Activated CD8-positive, alpha-beta T cell treated with anti-CD3 and anti-CD28 coated beads, Interleukin-2, amount 10 ng/mL, durations not matched to agents 7 days and 5 days (primary cell): ENCODE data around the gene GBP4. TPM values are rescaled to one million over a fixed set of nuclear protein-coding genes. Genes with fewer than 3 reads are reported as not detected.
"Not testable (repeated sequence)": the region's sequence is repeated elsewhere in the genome, so short reads cannot be mapped to it uniquely, and the experiment has no call there.

Experiments
- ATAC-seq: fragments of 150-1000 bp; cut with Tn5 transposase; one replicate; pipeline ENCODE4 v1.10.0; 2021; ENCODE audit warnings: moderate library complexity
- CTCF ChIA-PET: fragments of 350-600 bp; sonication (Branson Sonifier 250); formaldehyde crosslinking; loops from one replicate; lab custom pipeline; 2021; ENCODE audit warnings: antibody characterized with exemption; lab: Charles Lee
- POLR2A ChIA-PET: fragments of 350-600 bp; sonication (Branson Sonifier 250); formaldehyde crosslinking; loops from one replicate; lab custom pipeline; 2021; ENCODE audit warnings: antibody characterized with exemption; lab: Charles Lee
- DNase-seq: peaks from one replicate; pipeline ENCODE4 v3.0.0-alpha.2; 2020
- H3K27ac Mint-ChIP-seq: one replicate; pipeline ENCODE4 v1.8.0; 2021; ENCODE audit warnings: mild to moderate bottlenecking, mixed read lengths
- H3K27me3 Mint-ChIP-seq: one replicate; pipeline ENCODE4 v1.8.0; 2021; ENCODE audit warnings: low read depth, mixed read lengths
- H3K36me3 Mint-ChIP-seq: one replicate; pipeline ENCODE4 v1.8.0; 2021; ENCODE audit warnings: low read depth, mixed read lengths
- H3K4me1 Mint-ChIP-seq: one replicate; pipeline ENCODE4 v1.8.0; 2021; ENCODE audit warnings: low read depth, mixed read lengths
- H3K4me3 Mint-ChIP-seq: one replicate; pipeline ENCODE4 v1.8.0; 2021; ENCODE audit warnings: mild to moderate bottlenecking, mixed read lengths
- H3K9me3 Mint-ChIP-seq: one replicate; pipeline ENCODE4 v1.8.0; 2022; ENCODE audit warnings: mixed read lengths; ENCODE audit not compliant: insufficient read depth
- total RNA-seq, 2 experiments: library from RNA; stranded (reverse); gene quantifications; one replicate each; pipeline ENCODE4 v1.2.3, GENCODE V29; 2021

The GBP4 gene, protein sequence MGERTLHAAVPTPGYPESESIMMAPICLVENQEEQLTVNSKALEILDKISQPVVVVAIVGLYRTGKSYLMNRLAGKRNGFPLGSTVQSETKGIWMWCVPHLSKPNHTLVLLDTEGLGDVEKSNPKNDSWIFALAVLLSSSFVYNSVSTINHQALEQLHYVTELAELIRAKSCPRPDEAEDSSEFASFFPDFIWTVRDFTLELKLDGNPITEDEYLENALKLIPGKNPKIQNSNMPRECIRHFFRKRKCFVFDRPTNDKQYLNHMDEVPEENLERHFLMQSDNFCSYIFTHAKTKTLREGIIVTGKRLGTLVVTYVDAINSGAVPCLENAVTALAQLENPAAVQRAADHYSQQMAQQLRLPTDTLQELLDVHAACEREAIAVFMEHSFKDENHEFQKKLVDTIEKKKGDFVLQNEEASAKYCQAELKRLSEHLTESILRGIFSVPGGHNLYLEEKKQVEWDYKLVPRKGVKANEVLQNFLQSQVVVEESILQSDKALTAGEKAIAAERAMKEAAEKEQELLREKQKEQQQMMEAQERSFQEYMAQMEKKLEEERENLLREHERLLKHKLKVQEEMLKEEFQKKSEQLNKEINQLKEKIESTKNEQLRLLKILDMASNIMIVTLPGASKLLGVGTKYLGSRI
- 10 to 100 TPM; 51.0 to 60.7 TPM for total RNA-seq

DNA sequence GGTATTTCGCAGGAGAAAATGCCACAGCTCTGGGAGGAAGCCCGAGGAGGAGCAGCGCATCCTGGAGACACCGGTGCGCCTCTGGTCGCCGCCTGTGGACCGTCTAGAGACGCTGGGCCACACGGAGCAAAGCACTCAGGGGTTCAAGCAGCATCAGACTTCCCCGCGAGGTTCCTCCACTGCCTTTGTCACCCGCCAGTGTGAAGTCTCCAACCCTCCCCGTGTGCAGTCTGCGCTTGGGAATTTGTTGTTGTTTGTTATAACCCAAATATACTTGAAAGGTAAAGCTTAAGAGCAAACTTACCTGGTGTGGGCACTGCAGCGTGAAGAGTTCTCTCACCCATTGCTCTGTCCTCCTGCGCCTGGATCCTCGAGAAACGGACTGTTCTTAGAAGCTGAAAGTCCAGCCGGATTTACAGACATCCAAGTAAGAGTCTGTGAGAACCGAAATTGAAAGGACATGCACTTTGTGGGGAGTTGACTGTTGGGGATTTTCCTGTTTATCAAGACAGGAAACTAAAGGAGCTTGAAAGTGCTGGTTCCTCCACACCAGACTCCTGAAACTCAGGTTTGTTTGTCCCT is at the start of gene GBP4:
TSS of gene GBP4 (minus strand) at position 452 of the 582 bp plus-strand sequence. CDS start at position 344, 108 bp downstream.
- Mint-ChIP-seq H3K27me3 (no peaks in the 10 kb centered on the region), H3K9me3 (peaks cover 3% of the 10 kb centered on the region), H3K27ac (peak within 1 kb of the TSS; percentile 91), H3K4me1 (peaks cover 62% of the 10 kb centered on the region), H3K36me3 (peaks cover 57% of the 10 kb centered on the region), H3K4me3 (peak within 1 kb of the TSS; percentile 86)
- ATAC-seq (peak; percentile 81), DNase-seq (peak; percentile 66)
- ChIA-PET CTCF (interaction anchor here (0.7 to 4.5 kb wide), 22 partner anchors 15 to 199 kb away, joined by 3 to 63 read pairs (median 4); partner anchors contain the start of genes GBP1, GBP5 and GBP6), POLR2A (interaction anchor here (0.6 to 4.3 kb wide), 20 partner anchors 10 to 1823 kb away, joined by 3 to 68 read pairs (median 4); partner anchors contain the start of genes GBP1, GBP2 and GBP5)

DNA sequence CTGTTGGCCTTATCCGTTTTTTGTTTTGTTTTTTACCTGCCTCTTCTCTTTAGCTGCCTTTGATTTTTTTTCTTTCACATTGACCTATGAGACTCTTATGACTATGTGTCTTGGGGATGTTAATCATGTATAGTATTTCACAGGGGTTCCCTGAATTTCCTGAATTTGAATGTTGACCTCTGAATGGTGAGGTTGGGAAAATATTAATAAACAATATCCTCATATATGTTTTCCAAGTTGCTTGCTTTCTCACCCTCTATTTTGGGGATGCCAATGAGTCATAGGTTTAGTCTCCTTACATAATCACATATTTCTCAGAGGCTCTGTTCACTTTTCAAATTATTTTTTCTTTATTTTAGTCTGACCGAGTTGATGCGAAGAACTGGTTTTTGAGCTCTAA is 44.3 kb upstream of the GBP4 start:
- peaks cover 76% of the 10 kb centered on the region for H3K36me3 Mint-ChIP-seq
- H3K9me3 Mint-ChIP-seq: peaks cover 45% of the 10 kb centered on the region
- CTCF ChIA-PET: no interaction called here
- peaks cover 27% of the 10 kb centered on the region for H3K4me1 Mint-ChIP-seq
- ATAC-seq: no peak
- H3K27me3 Mint-ChIP-seq: no peaks in the 10 kb centered on the region
- no peak overlapping the region for H3K27ac Mint-ChIP-seq
- H3K4me3 Mint-ChIP-seq: no peak overlapping the region
- DNase-seq: no peak
- POLR2A ChIA-PET: no interaction called here

DNA sequence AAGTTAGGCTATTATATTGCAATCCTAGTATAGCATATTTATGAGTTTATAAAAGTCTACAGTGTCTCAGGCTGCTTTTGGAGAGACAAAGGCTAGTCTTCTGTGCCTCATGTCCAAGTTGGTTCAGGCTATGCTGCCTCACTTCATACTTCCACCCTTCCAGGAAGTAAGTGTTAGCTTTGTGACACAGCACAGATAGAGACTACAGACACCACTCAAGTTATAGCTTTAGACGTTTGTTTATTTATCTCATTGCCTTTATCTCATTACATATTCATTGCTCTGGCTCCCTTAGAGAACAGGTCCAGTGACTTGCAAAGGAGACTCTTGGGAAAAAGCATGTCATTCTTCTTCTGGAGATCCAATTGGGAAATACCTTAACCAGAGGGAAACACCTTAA is 22.6 kb upstream of the GBP4 start:
- peaks cover 21% of the 10 kb centered on the region for H3K9me3 Mint-ChIP-seq
- H3K4me3 Mint-ChIP-seq: no peak overlapping the region
- no peak overlapping the region for H3K27ac Mint-ChIP-seq
- no peaks in the 10 kb centered on the region for H3K4me1 Mint-ChIP-seq
- ChIA-PET CTCF (interaction anchor here (1.3 kb wide), 1 partner anchor 9 kb away, joined by 3 read pairs; no protein-coding TSS in a partner anchor), POLR2A (no interaction called here)
- no peak for DNase-seq
- no peak for ATAC-seq
- H3K36me3 Mint-ChIP-seq: peaks cover 33% of the 10 kb centered on the region
- no peaks in the 10 kb centered on the region for H3K27me3 Mint-ChIP-seq

DNA sequence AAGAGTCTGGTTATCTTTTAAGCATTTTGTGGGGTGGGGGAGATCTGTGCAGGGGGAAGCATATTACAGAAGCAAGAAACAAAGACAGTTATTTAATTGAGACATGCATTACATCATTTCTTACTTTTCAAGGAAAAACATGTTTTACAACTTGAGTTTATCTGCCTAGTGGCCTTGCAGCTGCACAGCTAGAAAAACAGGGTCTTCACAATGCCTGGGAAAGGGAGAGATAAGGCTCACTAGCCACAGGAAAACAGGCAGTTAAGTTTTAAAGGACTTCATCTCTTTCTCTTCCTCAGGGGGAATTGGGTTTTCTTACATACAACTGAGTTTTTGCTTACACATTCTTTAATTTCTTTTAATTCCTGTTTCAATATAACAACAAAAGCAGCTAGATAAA is 21.1 kb upstream of the GBP4 start:
- CTCF ChIA-PET: interaction anchor here (0.6 to 1.5 kb wide), 3 partner anchors 12 to 38 kb away, joined by 3 to 4 read pairs (median 3); no protein-coding TSS in a partner anchor

DNA sequence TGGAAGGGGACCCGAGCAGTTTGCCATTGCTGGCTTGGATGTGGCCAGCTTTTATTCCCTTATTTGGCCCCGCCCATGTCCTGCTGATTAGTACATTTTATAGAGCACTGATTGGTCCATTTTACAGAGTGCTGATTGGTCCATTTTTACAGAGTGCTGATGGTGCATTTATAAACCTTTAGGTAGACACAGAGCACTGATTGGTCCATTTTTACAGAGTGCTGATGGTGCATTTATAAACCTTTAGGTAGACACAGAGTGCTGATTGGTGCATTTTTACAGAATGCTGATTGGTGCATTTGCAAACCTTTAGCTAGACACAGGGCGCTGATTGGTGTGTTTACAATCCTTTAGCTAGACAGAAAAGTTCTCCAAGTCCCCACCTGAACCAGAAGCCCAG is 20.2 kb upstream of the GBP4 start:
- H3K4me1 Mint-ChIP-seq, POLR2A ChIA-PET, H3K4me3 Mint-ChIP-seq, ATAC-seq, H3K27ac Mint-ChIP-seq, DNase-seq, H3K27me3 Mint-ChIP-seq: not testable (repeated sequence)
- Mint-ChIP-seq H3K36me3 (peaks cover 29% of the 10 kb centered on the region), H3K9me3 (peaks cover 25% of the 10 kb centered on the region)
- CTCF ChIA-PET: interaction anchor here (1.2 to 1.5 kb wide), 2 partner anchors 11 to 39 kb away, joined by 3 to 4 read pairs; no protein-coding TSS in a partner anchor

More for the DNA sequence above, 21.1 kb upstream of the GBP4 start:
- Mint-ChIP-seq H3K36me3 (peaks cover 28% of the 10 kb centered on the region), H3K9me3 (peaks cover 18% of the 10 kb centered on the region)
- H3K27me3 Mint-ChIP-seq, H3K4me3 Mint-ChIP-seq, DNase-seq, H3K4me1 Mint-ChIP-seq, POLR2A ChIA-PET, ATAC-seq, H3K27ac Mint-ChIP-seq: not testable (repeated sequence)

DNA sequence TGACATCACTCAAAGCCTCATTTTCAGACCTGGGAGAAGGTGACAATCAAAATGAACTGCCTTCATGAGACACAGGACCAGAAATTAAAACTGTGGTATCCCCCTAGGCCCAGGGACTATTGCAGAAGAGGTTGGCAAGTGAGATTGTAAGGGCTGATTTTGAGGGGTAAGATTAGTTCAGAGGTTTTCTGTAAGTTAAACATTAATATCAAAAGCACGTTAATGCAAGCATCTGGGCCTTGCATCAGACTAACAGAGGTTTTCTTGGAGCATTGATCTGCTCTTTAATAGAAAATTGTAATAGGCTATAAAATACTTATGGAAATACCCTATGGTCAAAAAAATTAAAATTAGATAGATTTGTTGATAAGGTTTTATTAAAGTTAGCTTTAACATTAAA is 14.6 kb upstream of the GBP4 start:
- no peak overlapping the region for H3K4me3 Mint-ChIP-seq
- ChIA-PET CTCF (interaction anchor here (1.1 to 1.5 kb wide), 3 partner anchors 8 to 128 kb away, joined by 3 to 5 read pairs (median 4); no protein-coding TSS in a partner anchor), POLR2A (no interaction called here)
- no peaks in the 10 kb centered on the region for H3K27me3 Mint-ChIP-seq
- peaks cover 34% of the 10 kb centered on the region for H3K9me3 Mint-ChIP-seq
- no peak for DNase-seq
- no peaks in the 10 kb centered on the region for H3K4me1 Mint-ChIP-seq
- H3K36me3 Mint-ChIP-seq: peaks cover 25% of the 10 kb centered on the region
- H3K27ac Mint-ChIP-seq: no peak overlapping the region
- no peak for ATAC-seq

DNA sequence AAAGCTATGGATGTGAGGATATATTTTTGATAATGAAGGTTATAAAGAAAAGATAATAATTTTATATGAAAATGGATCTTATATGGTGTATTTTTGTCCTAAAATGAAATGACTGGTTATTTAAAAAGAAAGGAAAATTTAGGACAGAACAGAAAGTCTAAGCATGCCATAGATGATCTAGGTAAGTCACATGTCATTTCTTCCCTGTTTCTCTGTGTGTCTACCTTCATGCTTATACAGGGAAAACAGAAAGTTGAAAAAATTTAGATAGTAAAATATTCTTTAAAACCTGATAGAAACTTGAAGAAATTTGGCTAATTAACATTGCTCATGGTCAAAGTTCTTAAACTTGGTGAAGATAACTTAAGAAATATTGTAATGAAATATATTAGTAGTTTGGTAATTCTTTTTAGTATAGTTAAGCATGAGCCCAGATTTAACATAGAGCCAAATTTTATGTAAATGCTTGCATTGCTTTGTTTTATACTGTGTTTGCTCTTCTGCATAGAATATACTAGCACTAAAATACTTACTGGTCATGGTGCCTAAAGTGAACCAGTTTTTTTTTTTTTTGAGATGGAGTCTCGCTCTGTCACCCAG is 12.4 kb upstream of the GBP4 start:
- ATAC-seq (no peak), DNase-seq (no peak)
- Mint-ChIP-seq H3K27me3 (no peaks in the 10 kb centered on the region), H3K36me3 (peaks cover 27% of the 10 kb centered on the region), H3K9me3 (peaks cover 30% of the 10 kb centered on the region), H3K4me3 (no peak overlapping the region), H3K27ac (no peak overlapping the region), H3K4me1 (no peaks in the 10 kb centered on the region)
- ChIA-PET POLR2A (no interaction called here), CTCF (no interaction called here)

DNA sequence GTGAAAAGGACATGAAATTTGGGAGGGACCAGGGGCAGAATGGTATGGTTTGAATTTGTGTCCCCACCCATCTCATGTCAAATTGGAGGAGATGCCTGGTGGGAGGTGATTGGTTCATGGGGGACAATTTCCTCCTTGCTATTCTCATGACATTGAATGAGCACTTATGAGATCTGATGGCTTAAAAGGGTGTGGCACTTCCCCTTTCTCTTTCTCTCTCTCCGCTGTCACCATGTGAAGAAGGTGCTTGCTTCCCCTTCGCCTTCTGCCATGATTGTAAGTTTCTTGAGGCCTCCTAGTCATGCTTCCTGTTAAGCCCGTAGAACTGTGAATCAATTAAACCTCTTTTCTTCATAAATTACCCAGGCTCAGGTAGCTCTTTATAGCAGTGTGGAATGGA is 7.6 kb upstream of the GBP4 start:
- Mint-ChIP-seq H3K9me3 (peaks cover 39% of the 10 kb centered on the region), H3K4me3 (no peak overlapping the region), H3K4me1 (peaks cover 6% of the 10 kb centered on the region), H3K27me3 (no peaks in the 10 kb centered on the region), H3K36me3 (peaks cover 45% of the 10 kb centered on the region), H3K27ac (no peak overlapping the region)
- ATAC-seq: no peak
- DNase-seq: no peak
- POLR2A ChIA-PET: no interaction called here
- CTCF ChIA-PET: no interaction called here

DNA sequence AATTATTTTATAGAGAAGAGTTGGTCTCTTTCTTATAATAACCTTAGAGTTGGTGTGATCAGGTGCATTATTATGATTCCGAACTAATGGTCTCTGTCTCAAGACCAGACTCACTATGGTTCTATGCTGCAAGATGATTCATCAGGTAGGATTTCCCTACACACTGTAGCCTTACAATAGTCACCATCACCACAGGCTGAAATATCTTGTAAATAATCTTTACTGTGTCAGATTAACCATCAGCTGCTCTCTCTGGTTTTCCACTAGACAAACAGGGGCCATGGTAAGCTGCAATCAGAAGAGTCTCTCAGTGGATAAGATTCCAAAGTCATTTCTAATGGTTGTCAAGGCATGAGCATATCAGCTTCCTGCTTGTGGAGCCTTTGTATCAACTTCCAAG is 4.4 kb upstream of the GBP4 start:
- H3K9me3 Mint-ChIP-seq: peaks cover 21% of the 10 kb centered on the region
- H3K27ac Mint-ChIP-seq: no peak overlapping the region
- no peak for DNase-seq
- no peaks in the 10 kb centered on the region for H3K27me3 Mint-ChIP-seq
- ATAC-seq: no peak
- peaks cover 43% of the 10 kb centered on the region for H3K36me3 Mint-ChIP-seq
- CTCF ChIA-PET: interaction anchor here (0.7 kb wide), 1 partner anchor 17 kb away, joined by 3 read pairs; no protein-coding TSS in a partner anchor
- H3K4me3 Mint-ChIP-seq: no peak overlapping the region
- POLR2A ChIA-PET: interaction anchor here (0.8 to 1.3 kb wide), 2 partner anchors 57 to 76 kb away, joined by 3 to 4 read pairs; no protein-coding TSS in a partner anchor
- peaks cover 20% of the 10 kb centered on the region for H3K4me1 Mint-ChIP-seq

DNA sequence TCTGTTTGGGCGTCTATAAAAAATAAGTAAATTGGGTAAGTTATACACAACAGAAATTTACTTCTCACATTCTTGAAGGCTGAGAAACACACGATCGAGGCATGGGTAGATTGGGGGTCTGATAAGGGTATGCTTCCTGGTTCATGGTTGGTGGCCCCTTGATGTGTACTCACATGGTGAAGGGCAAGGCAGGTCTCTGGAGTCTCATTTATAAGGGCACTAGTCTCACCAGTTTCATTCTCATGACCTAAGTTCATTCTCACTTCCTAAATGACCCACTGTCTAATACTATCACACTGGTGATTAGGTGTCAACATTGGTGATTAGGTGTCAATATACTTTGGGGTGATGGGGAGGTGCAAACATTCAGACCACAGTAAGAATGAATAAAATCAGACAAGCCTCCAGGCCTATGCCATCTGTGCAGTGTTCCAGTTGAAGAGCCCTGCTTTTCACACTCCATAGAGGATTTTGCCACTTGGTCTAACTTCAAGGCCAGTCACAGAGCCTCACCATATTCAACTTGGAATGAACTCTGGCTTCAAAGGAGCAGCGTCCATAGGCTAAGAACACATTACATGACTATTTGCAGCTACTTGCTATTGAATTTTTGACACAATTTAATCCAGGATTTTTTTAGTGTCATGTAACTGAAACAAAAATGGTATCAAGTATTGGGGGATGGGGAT is 2.5 kb upstream of the GBP4 start:
- peak overlapping the region; percentile 86 for H3K4me3 Mint-ChIP-seq
- CTCF ChIA-PET: no interaction called here
- no peaks in the 10 kb centered on the region for H3K27me3 Mint-ChIP-seq
- H3K27ac Mint-ChIP-seq: peak overlapping the region; percentile 83
- H3K9me3 Mint-ChIP-seq: peaks cover 17% of the 10 kb centered on the region
- no peak for ATAC-seq
- peaks cover 51% of the 10 kb centered on the region for H3K36me3 Mint-ChIP-seq
- no peak for DNase-seq
- H3K4me1 Mint-ChIP-seq: peaks cover 36% of the 10 kb centered on the region
- POLR2A ChIA-PET: no interaction called here
